HepG2 (cell line): ENCODE results near the gene BLMH. TPM values are rescaled to one million over a fixed set of nuclear protein-coding genes. Genes with fewer than 3 reads are reported as not detected.

Source experiments
- ARHGAP35 ChIP-seq: sonication (generic); formaldehyde crosslinking; IDR thresholded peaks from 2 replicates; pipeline ENCODE4 v1.9.0; 2022; ENCODE audit warnings: mild to moderate bottlenecking, inconsistent platforms, moderate library complexity, missing genetic modification reagents, borderline replicate concordance
- ATRX ChIP-seq: sonication (generic); formaldehyde crosslinking; IDR thresholded peaks from 2 replicates; pipeline ENCODE4 v1.4.0; 2020; ENCODE audit warnings: missing genetic modification reagents, borderline replicate concordance
- BORCS8-MEF2B ChIP-seq: sonication (generic); formaldehyde crosslinking; IDR thresholded peaks from 2 replicates; pipeline ENCODE4 v1.8.0; 2022; ENCODE audit warnings: mild to moderate bottlenecking, missing genetic modification reagents
- CBX5 ChIP-seq: sonication (generic); formaldehyde crosslinking; IDR thresholded peaks from 2 replicates; pipeline ENCODE4 v1.4.0; 2020; ENCODE audit warnings: missing genetic modification reagents, borderline replicate concordance
- ELF3 ChIP-seq: IDR thresholded peaks from 2 replicates; pipeline ENCODE4 v1.6.1; 2016; ENCODE audit warnings: missing genetic modification reagents, missing compliant biosample characterization
- GPN1 ChIP-seq: sonication (generic); formaldehyde crosslinking; IDR thresholded peaks from 2 replicates; pipeline ENCODE4 v1.5.1; 2020; ENCODE audit warnings: missing genetic modification reagents, borderline replicate concordance
- GTF2F1 ChIP-seq: fragments of 150-350 bp; IDR thresholded peaks from 2 replicates; pipeline ENCODE4 v1.6.1; 2014; ENCODE audit warnings: low read length
- MEIS2 ChIP-seq: sonication (generic); formaldehyde crosslinking; IDR thresholded peaks from 2 replicates; pipeline ENCODE4 v1.9.0; 2021; ENCODE audit warnings: mild to moderate bottlenecking, missing genetic modification reagents
- NCOR1 ChIP-seq: fragments of 200-600 bp; sonication (generic); IDR thresholded peaks from 2 replicates; pipeline ENCODE4 v1.7.0; 2017; ENCODE audit warnings: antibody characterized with exemption, low read length, borderline replicate concordance
- PHF20 ChIP-seq: sonication (generic); formaldehyde crosslinking; IDR thresholded peaks from 2 replicates; pipeline ENCODE4 v1.5.0; 2020; ENCODE audit warnings: mild to moderate bottlenecking, missing genetic modification reagents
- RELA ChIP-seq: sonication (generic); formaldehyde crosslinking; IDR thresholded peaks from 2 replicates; pipeline ENCODE4 v1.4.0; 2020; ENCODE audit warnings: missing genetic modification reagents
- SIN3A ChIP-seq: IDR thresholded peaks from 2 replicates; pipeline ENCODE4 v1.6.1; 2011; ENCODE audit warnings: low read depth, mild to moderate bottlenecking, control low read depth, low read length, borderline replicate concordance
- SP1 ChIP-seq, 2 experiments: fragments of 450-650 bp in 1 of 2; sonication (generic) in 1 of 2; formaldehyde crosslinking in 1 of 2; IDR thresholded peaks; 2 replicates each; pipeline versions ENCODE4 v1.4.0 to v1.6.1; 2016 to 2020; ENCODE audit warnings: missing genetic modification reagents in 1 of 2
- SRY ChIP-seq: sonication (generic); formaldehyde crosslinking; IDR thresholded peaks from 2 replicates; pipeline ENCODE4 v1.8.0; 2022; ENCODE audit warnings: mild to moderate bottlenecking, missing genetic modification reagents
- ZNF124 ChIP-seq: sonication (generic); formaldehyde crosslinking; IDR thresholded peaks from 2 replicates; pipeline ENCODE4 v1.4.0; 2020; ENCODE audit warnings: missing genetic modification reagents
- ZNF329 ChIP-seq: sonication (generic); formaldehyde crosslinking; IDR thresholded peaks from 2 replicates; pipeline ENCODE4 v1.9.0; 2021; ENCODE audit warnings: low read depth, mild to moderate bottlenecking, missing genetic modification reagents
- ZNF335 ChIP-seq: sonication (generic); formaldehyde crosslinking; IDR thresholded peaks from 2 replicates; pipeline ENCODE4 v1.4.0; 2020; ENCODE audit warnings: missing genetic modification reagents
- ZNF556 ChIP-seq: sonication (generic); formaldehyde crosslinking; IDR thresholded peaks from 2 replicates; pipeline ENCODE4 v1.4.0; 2020; ENCODE audit warnings: mild to moderate bottlenecking, missing genetic modification reagents, borderline replicate concordance
- ZNF558 ChIP-seq: sonication (generic); formaldehyde crosslinking; IDR thresholded peaks from 2 replicates; pipeline ENCODE4 v1.9.0; 2022; ENCODE audit warnings: mild to moderate bottlenecking, missing genetic modification reagents, borderline replicate concordance
- ZNF607 ChIP-seq: sonication (generic); formaldehyde crosslinking; IDR thresholded peaks from 2 replicates; pipeline ENCODE4 v1.5.1; 2020; ENCODE audit warnings: missing genetic modification reagents, mild to moderate bottlenecking, borderline replicate concordance
- ZNF619 ChIP-seq: sonication (generic); formaldehyde crosslinking; IDR thresholded peaks from 2 replicates; pipeline ENCODE4 v1.4.0; 2020; ENCODE audit warnings: mild to moderate bottlenecking, missing genetic modification reagents
- ZNF674 ChIP-seq: sonication (generic); formaldehyde crosslinking; IDR thresholded peaks from 2 replicates; pipeline ENCODE4 v1.5.0; 2020; ENCODE audit warnings: low read depth, mild to moderate bottlenecking, missing genetic modification reagents
- polyA plus RNA-seq, 8 experiments: library from polyadenylated mRNA; depleted of rRNA in 3 of 8; stranded (reverse) in 7 of 8; unstranded in 1 of 8; fragments of >200 nt; fragmentation: Illumina TruSeq in 4 of 8; extraction: Trizol in 4 of 8; gene quantifications; 2 replicates each; pipeline versions ENCODE4 v1.2.1 to v1.2.3, GENCODE V29; 2011 to 2016; ENCODE audit warnings: low read depth in 4 of 8, missing spikeins in 1 of 8, mixed read lengths in 1 of 8; ENCODE audit not compliant: insufficient read depth in 1 of 8
- total RNA-seq, 5 experiments: library from RNA; depleted of rRNA; stranded (reverse); fragments of >200 nt; fragmentation: Illumina TruSeq; extraction: Trizol; gene quantifications; 2 replicates each; pipeline ENCODE4 v1.2.3, GENCODE V29; 2016; ENCODE audit warnings: low read depth in 1 of 5
- TF ChIP-seq, protein P1 (sequence below): sonication (generic); formaldehyde crosslinking; IDR thresholded peaks from 2 replicates; pipeline ENCODE4 v1.5.0; 2020; ENCODE audit warnings: mild to moderate bottlenecking, missing genetic modification reagents, borderline replicate concordance
- TF ChIP-seq, protein P2 (sequence below): sonication (generic); formaldehyde crosslinking; IDR thresholded peaks from 2 replicates; pipeline ENCODE4 v1.4.0; 2020; ENCODE audit warnings: missing genetic modification reagents, borderline replicate concordance

The BLMH gene
- total and polyA plus RNA-seq, 2 of the 13 experiments (the other 11 are each of a cell fraction or from before 2014, with no cell fraction given), result 12.1 to 41.0 TPM

DNA sequence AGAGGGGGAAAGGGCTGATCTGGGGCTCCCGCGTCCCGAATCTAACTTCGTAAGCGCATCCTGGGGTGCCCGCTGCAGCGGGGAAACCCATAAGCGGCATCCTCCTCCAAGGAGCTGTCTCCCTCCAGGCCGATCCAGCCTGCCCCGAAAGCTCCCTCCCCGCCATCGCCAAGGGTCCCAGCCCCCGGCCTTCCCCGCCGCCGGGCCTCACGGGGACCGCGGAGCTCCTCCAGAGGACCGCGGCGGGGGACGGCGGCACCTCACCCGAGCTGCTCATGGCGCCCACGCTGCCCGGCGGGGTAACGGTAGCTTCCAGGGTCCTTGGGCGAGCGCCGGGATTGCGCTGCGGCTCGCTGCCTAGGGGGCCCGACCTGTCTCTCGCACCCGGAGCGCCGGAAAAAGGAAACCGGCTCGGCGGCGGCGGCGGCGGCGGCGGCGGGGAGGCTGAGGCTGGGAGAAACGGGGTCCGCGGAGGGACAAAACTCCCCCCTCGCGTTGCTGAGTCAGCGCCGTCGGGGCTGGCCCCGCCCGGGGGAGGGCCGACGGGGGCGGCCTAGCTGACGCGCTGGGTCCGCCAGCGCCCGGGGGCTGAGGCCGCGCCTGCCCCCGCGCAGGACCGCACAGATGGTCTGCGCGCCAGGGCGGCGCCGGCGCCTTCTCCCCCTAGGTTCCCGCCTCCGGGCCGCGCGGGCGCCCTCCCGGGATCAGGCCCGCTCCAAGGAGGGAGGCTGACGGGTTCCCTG is at the start of gene BLMH (continued):
- TF ChIP-seq SIN3A (no peak), PHF20 (CRISPR knock-in tag) (no peak; the same call in none of the 2 replicates), ZNF558 (CRISPR knock-in tag) (no peak; the same call in 1 of the 2 replicates), GPN1 (CRISPR knock-in tag) (no peak), MEIS2 (CRISPR knock-in tag) (no peak), CBX5 (CRISPR knock-in tag) (no peak; the same call in 1 of the 2 replicates), SRY (peak; percentile 71; the same call in 1 of the 2 replicates), ZNF619 (CRISPR knock-in tag) (no peak; the same call in 1 of the 2 replicates), RELA (CRISPR knock-in tag) (no peak), ELF3 (no peak), BORCS8-MEF2B (no peak; the same call in 1 of the 2 replicates), ARHGAP35 (CRISPR knock-in tag) (no peak; the same call in 1 of the 2 replicates), ZNF124 (peak; percentile 10; the same call in 1 of the 2 replicates), NCOR1 (no peak), ZNF556 (CRISPR knock-in tag) (no peak; the same call in 1 of the 2 replicates), ATRX (no peak), ZNF335 (CRISPR knock-in tag) (no peak), ZNF674 (CRISPR knock-in tag) (no peak), ZNF607 (CRISPR knock-in tag) (peak; percentile 27), GTF2F1 (no peak), ZNF329 (no peak), SP1 (IDR thresholded peaks at IDR 0.05) (no peak), SP1 (CRISPR knock-in tag; IDR thresholded peaks at IDR 0.05) (no peak)
- TF ChIP-seq, protein P1, sequence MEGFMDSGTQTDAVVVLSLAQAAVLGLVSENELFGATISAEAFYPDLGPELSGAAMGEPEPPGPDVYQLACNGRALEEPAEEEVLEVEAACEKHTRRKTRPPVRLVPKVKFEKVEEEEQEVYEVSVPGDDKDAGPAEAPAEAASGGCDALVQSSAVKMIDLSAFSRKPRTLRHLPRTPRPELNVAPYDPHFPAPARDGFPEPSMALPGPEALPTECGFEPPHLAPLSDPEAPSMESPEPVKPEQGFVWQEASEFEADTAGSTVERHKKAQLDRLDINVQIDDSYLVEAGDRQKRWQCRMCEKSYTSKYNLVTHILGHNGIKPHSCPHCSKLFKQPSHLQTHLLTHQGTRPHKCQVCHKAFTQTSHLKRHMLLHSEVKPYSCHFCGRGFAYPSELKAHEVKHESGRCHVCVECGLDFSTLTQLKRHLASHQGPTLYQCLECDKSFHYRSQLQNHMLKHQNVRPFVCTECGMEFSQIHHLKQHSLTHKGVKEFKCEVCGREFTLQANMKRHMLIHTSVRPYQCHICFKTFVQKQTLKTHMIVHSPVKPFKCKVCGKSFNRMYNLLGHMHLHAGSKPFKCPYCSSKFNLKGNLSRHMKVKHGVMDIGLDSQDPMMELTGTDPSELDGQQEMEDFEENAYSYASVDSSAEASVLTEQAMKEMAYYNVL (CRISPR knock-in tag), result no peak
- TF ChIP-seq, protein P2, sequence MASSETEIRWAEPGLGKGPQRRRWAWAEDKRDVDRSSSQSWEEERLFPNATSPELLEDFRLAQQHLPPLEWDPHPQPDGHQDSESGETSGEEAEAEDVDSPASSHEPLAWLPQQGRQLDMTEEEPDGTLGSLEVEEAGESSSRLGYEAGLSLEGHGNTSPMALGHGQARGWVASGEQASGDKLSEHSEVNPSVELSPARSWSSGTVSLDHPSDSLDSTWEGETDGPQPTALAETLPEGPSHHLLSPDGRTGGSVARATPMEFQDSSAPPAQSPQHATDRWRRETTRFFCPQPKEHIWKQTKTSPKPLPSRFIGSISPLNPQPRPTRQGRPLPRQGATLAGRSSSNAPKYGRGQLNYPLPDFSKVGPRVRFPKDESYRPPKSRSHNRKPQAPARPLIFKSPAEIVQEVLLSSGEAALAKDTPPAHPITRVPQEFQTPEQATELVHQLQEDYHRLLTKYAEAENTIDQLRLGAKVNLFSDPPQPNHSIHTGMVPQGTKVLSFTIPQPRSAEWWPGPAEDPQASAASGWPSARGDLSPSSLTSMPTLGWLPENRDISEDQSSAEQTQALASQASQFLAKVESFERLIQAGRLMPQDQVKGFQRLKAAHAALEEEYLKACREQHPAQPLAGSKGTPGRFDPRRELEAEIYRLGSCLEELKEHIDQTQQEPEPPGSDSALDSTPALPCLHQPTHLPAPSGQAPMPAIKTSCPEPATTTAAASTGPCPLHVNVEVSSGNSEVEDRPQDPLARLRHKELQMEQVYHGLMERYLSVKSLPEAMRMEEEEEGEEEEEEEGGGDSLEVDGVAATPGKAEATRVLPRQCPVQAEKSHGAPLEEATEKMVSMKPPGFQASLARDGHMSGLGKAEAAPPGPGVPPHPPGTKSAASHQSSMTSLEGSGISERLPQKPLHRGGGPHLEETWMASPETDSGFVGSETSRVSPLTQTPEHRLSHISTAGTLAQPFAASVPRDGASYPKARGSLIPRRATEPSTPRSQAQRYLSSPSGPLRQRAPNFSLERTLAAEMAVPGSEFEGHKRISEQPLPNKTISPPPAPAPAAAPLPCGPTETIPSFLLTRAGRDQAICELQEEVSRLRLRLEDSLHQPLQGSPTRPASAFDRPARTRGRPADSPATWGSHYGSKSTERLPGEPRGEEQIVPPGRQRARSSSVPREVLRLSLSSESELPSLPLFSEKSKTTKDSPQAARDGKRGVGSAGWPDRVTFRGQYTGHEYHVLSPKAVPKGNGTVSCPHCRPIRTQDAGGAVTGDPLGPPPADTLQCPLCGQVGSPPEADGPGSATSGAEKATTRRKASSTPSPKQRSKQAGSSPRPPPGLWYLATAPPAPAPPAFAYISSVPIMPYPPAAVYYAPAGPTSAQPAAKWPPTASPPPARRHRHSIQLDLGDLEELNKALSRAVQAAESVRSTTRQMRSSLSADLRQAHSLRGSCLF (CRISPR knock-in tag), result no peak
